CD4-positive, alpha-beta T cell (primary cell): ENCODE results near the gene CAPN9. TPM values are rescaled to one million over a fixed set of nuclear protein-coding genes. Genes with fewer than 3 reads are reported as not detected.

Source experiments
- ATAC-seq: fragments of 200-7000 bp; cut with Tn5 transposase; one replicate; pipeline ENCODE4 v1.10.0; 2022; ENCODE audit warnings: mild to moderate bottlenecking; ENCODE audit not compliant: poor library complexity
- CTCF ChIA-PET: fragments of 350-600 bp; sonication (Branson Sonifier 250); formaldehyde crosslinking; loops from one replicate; lab custom pipeline; 2021; ENCODE audit warnings: antibody characterized with exemption, inconsistent platforms; lab: Charles Lee
- POLR2A ChIA-PET: fragments of 350-600 bp; sonication (Branson Sonifier 250); formaldehyde crosslinking; loops from one replicate; lab custom pipeline; 2021; ENCODE audit warnings: antibody characterized with exemption, inconsistent platforms; lab: Charles Lee
- DNase-seq, 14 experiments: peaks; one replicate each; pipeline ENCODE4 v3.0.0-alpha.2; 2013 to 2020; ENCODE audit warnings: mixed read lengths in 2 of 14
- H3K27ac ChIP-seq, 2 donors: one replicate each; pipeline versions ENCODE4 v1.5.1 to v1.7.0; 2013; ENCODE audit warnings: low read length in 2 of 2, low read depth in 1 of 2, mild to moderate bottlenecking in 1 of 2
- H3K27me3 ChIP-seq, 2 experiments: 1 replicate in 1 of 2; 2 replicates in 1 of 2; pipeline versions ENCODE4 v1.6.1 to v1.7.0; 2013; ENCODE audit warnings: low read length in 2 of 2, control low read depth in 1 of 2, mild to moderate bottlenecking in 1 of 2, moderate library complexity in 1 of 2; ENCODE audit not compliant: insufficient read depth in 2 of 2, control insufficient read depth in 1 of 2
- H3K36me3 ChIP-seq: one replicate; pipeline ENCODE4 v1.6.1; 2013; ENCODE audit warnings: low read length, control low read depth; ENCODE audit not compliant: insufficient read depth
- H3K4me1 ChIP-seq: one replicate; pipeline ENCODE4 v1.6.1; 2013; ENCODE audit warnings: low read length, control low read depth; ENCODE audit not compliant: insufficient read depth
- H3K4me3 ChIP-seq: one replicate; pipeline ENCODE4 v1.5.1; 2013; ENCODE audit warnings: mild to moderate bottlenecking, low read length, moderate library complexity
- H3K9me3 ChIP-seq, 2 experiments: 1 replicate in 1 of 2; 2 replicates in 1 of 2; pipeline versions ENCODE4 v1.6.1 to v1.7.0; 2013; ENCODE audit warnings: low read length in 2 of 2, mild to moderate bottlenecking in 2 of 2, control low read depth in 1 of 2, moderate library complexity in 1 of 2; ENCODE audit not compliant: control insufficient read depth in 1 of 2, insufficient read depth in 1 of 2
- H3K27ac Mint-ChIP-seq: one replicate; pipeline ENCODE4 v1.8.0; 2020; ENCODE audit warnings: mixed read lengths
- H3K27me3 Mint-ChIP-seq: one replicate; pipeline ENCODE4 v1.8.0; 2021; ENCODE audit warnings: mixed read lengths
- H3K36me3 Mint-ChIP-seq: one replicate; pipeline ENCODE4 v1.8.0; 2021; ENCODE audit warnings: low read depth, mixed read lengths
- H3K4me1 Mint-ChIP-seq: one replicate; pipeline ENCODE4 v1.8.0; 2021; ENCODE audit warnings: low read depth, mixed read lengths
- H3K4me3 Mint-ChIP-seq: one replicate; pipeline ENCODE4 v1.8.0; 2020; ENCODE audit warnings: mild to moderate bottlenecking, mixed read lengths
- H3K9me3 Mint-ChIP-seq: one replicate; pipeline ENCODE4 v1.8.0; 2020; ENCODE audit warnings: mixed read lengths
- intact Hi-C, 2 experiments: fragments of 100-400 bp; cut with DNase I in 1 of 2; cut with micrococcal nuclease in 1 of 2; formaldehyde crosslinking; loops; one replicate each; pipeline versions ENCODE4 v1.15.1 to v1.9.0; 2023 to 2025; cut with DNase I, micrococcal nuclease
- total RNA-seq, 174 experiments: library from RNA in 2 of 174; stranded (reverse) in 2 of 174; gene quantifications; one replicate each; pipeline ENCODE4 v1.2.3 and lab custom pipeline; 2021 to 2026
- TF ChIP-seq, protein P1 (sequence below): fragments of 200-600 bp; IDR thresholded peaks from one replicate; pipeline ENCODE4 v1.8.0; 2022; ENCODE audit warnings: antibody characterized with exemption, mild to moderate bottlenecking

The CAPN9 gene
- total RNA-seq, 2 experiments from 2014 or later, result not detected

DNA sequence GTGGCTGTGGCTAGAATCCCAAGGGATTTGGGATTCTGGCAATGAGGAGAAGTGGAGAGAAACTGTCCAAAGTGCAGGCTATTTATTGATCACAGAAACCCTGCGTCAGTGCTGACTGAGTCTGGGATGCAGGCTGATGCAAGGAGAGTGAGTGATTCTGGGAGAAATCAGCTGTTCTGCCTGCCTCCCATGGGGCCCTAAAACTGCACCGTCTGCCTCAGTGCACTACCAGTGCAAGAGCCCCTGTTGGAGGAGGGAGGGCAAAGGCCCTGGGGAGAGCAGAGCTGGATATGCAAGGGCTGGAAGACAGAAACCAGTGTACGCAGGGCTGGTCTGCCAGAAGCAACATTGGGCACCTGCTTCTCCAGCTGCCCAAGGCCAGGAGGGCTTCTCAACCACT is 78.6 kb downstream of the CAPN9 start:
- Mint-ChIP-seq H3K27ac (no peak overlapping the region), H3K9me3 (peaks cover 2% of the 10 kb centered on the region), H3K27me3 (peaks cover 8% of the 10 kb centered on the region), H3K4me1 (no peaks in the 10 kb centered on the region), H3K36me3 (no peaks in the 10 kb centered on the region), H3K4me3 (no peak overlapping the region)
- no peaks in the 10 kb centered on the region for H3K36me3 ChIP-seq
- CTCF ChIA-PET, result no interaction called here
- H3K27me3 ChIP-seq, result no peaks in the 10 kb centered on the region
- POLR2A ChIA-PET, result no interaction called here
- H3K27ac ChIP-seq, result no peak overlapping the region
- intact Hi-C loops, result no loop called here
- TF ChIP-seq, protein P1, sequence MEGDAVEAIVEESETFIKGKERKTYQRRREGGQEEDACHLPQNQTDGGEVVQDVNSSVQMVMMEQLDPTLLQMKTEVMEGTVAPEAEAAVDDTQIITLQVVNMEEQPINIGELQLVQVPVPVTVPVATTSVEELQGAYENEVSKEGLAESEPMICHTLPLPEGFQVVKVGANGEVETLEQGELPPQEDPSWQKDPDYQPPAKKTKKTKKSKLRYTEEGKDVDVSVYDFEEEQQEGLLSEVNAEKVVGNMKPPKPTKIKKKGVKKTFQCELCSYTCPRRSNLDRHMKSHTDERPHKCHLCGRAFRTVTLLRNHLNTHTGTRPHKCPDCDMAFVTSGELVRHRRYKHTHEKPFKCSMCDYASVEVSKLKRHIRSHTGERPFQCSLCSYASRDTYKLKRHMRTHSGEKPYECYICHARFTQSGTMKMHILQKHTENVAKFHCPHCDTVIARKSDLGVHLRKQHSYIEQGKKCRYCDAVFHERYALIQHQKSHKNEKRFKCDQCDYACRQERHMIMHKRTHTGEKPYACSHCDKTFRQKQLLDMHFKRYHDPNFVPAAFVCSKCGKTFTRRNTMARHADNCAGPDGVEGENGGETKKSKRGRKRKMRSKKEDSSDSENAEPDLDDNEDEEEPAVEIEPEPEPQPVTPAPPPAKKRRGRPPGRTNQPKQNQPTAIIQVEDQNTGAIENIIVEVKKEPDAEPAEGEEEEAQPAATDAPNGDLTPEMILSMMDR, result no peak
- no peak for DNase-seq
- no peaks in the 10 kb centered on the region for H3K4me1 ChIP-seq
- H3K9me3 ChIP-seq, result no peaks in the 10 kb centered on the region
- H3K4me3 ChIP-seq, result no peak overlapping the region
- ATAC-seq, result no peak

DNA sequence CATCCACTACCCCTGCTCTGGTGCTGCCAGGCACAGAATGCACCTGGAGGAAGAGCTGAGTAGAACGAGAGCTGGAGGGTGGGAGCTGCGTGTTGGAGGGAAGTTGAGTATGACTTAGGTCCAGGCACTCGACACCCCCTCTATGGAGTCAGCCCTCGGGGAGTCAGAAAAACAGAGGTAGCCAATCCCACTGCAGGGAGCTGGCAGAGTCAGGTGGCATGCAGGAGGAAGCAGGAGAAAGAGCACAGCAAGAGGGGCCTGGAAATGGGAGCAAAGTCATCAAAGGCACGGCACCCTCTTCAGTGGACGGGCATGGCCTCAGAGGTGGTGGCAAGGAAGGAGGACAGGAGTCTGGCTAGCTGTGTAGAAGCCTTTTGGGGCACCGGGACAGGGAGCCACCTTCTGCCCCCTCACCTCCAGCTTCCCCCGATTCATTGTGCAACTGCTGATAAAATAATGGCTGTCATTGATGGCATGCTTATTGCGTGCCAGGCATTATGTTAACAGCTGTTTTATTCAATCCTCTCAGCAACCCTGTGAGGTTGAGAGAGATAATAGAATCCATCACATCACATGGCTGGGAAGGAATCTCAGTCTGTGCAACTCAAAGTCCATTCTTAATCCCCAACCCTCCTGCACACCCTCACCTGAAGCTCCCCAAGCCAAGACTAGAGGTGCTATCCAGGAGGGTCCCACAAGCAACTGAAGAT is 79.1 kb downstream of the CAPN9 start:
- no peak overlapping the region for H3K27ac ChIP-seq
- Mint-ChIP-seq H3K4me1 (no peaks in the 10 kb centered on the region), H3K9me3 (peaks cover 2% of the 10 kb centered on the region), H3K4me3 (no peak overlapping the region), H3K27ac (no peak overlapping the region), H3K27me3 (peaks cover 4% of the 10 kb centered on the region), H3K36me3 (no peaks in the 10 kb centered on the region)
- intact Hi-C loops, result no loop called here
- TF ChIP-seq, protein P1, result no peak
- DNase-seq (no peak), ATAC-seq (no peak)
- ChIA-PET POLR2A (no interaction called here), CTCF (no interaction called here)
- peaks cover 0 to 4% of the 10 kb centered on the region in 2 experiments for H3K9me3 ChIP-seq
- H3K4me3 ChIP-seq, result no peak overlapping the region
- H3K36me3 ChIP-seq, result no peaks in the 10 kb centered on the region
- no peaks in the 10 kb centered on the region for H3K4me1 ChIP-seq
- H3K27me3 ChIP-seq, result no peaks in the 10 kb centered on the region

DNA sequence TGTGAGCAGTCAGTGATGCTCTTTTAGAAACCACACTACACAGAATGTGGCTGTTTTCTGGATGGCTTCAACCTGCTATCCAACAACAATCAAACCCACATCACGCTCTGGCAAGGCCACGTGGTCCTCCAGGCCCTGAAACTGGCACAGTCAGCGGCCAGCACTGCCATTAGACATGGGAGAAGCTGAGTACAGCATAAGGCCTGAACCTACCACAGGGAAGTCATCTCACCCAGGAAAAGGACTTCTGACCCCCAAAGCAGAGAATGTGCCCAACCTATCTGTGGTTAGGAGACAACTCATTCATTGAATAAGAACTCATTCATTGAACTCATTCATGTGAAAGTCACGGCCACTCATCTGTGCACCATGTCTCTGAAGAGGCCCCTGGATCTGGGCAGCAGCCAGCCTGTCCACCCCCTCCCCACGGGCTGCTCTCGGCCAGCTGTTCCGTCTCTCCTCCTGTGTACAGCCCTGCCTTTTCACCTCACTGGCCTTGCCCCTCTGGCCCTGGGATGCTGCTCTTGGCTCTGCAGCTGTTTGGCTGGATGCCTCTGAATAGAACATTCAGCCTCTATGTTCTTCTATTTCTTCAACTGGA is 80.0 kb downstream of the CAPN9 start:
- CTCF ChIA-PET, result no interaction called here
- Mint-ChIP-seq H3K4me3 (no peak overlapping the region), H3K4me1 (no peaks in the 10 kb centered on the region), H3K27ac (no peak overlapping the region), H3K36me3 (no peaks in the 10 kb centered on the region), H3K9me3 (peaks cover 6% of the 10 kb centered on the region), H3K27me3 (peaks cover 4% of the 10 kb centered on the region)
- POLR2A ChIA-PET, result no interaction called here
- Histone ChIP-seq H3K27me3 (no peaks in the 10 kb centered on the region), H3K36me3 (no peaks in the 10 kb centered on the region), H3K9me3 (peaks cover 0 to 5% of the 10 kb centered on the region in 2 experiments), H3K27ac (no peak overlapping the region), H3K4me3 (no peak overlapping the region), H3K4me1 (no peaks in the 10 kb centered on the region)
- DNase-seq (no peak), ATAC-seq (no peak)
- intact Hi-C loops, result no loop called here
- TF ChIP-seq, protein P1, result no peak
